LoVo (cell line): ENCODE results near the gene ERP27.

Source experiments
- DNase-seq: peaks from one replicate; pipeline ENCODE4 v3.0.0-alpha.2; 2016; ENCODE audit warnings: low spot score

The ERP27 gene

DNA sequence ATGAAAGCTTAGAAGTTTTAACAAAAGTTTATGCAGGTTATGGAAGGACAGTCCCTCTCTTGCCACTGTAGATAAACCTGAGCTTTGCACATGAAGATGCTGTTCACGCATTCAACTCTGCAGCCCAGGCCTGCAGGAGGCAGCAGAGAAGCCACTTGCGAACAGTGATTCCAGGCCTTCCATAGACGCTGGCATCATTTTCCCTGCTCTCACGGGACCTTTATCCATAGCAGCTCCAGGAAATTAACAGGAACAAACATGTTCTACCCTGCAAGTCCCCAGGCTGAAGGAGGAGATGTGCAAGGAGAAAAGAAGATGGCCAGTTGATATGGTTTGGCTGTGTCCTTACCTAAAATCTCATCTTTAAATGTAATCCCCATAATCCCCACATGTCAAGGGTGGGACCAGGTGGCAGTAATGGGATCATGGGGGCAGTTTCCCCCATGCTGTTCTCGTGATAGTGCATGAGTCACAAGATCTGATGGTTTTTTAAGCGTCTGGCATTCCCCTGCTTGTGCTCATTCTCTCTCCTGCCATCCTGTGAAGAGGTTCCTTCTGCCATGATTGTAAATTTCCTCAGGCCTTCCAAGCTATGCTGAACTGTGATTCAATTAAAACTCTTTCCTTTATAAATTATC, 2.0 kb downstream of the ERP27 start:
- no peak for DNase-seq

DNA sequence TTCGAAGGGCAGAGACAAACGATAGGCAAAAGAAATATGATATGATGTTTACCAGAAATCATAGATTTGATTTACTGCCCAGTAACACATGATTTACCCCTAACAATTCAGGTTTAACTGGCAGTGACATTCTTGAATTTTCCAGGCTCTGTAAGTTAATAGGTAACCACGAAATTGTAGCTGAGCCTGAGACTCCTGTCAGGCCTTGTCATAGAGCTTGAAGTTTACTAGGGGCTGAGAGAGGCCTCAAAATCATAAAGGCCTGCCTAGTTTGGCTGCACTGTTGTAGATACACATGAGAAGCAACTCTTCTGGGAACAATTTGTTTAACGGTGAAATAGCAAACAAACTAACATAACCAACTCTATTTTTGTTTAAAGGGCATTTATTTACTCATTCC, 3.3 kb downstream of the ERP27 start:
- DNase-seq, result peak; percentile 12

- no peak for DNase-seq
Measured at GRCh38 chr12:14934511-14934910, 3.8 kb downstream of the ERP27 start.

DNA sequence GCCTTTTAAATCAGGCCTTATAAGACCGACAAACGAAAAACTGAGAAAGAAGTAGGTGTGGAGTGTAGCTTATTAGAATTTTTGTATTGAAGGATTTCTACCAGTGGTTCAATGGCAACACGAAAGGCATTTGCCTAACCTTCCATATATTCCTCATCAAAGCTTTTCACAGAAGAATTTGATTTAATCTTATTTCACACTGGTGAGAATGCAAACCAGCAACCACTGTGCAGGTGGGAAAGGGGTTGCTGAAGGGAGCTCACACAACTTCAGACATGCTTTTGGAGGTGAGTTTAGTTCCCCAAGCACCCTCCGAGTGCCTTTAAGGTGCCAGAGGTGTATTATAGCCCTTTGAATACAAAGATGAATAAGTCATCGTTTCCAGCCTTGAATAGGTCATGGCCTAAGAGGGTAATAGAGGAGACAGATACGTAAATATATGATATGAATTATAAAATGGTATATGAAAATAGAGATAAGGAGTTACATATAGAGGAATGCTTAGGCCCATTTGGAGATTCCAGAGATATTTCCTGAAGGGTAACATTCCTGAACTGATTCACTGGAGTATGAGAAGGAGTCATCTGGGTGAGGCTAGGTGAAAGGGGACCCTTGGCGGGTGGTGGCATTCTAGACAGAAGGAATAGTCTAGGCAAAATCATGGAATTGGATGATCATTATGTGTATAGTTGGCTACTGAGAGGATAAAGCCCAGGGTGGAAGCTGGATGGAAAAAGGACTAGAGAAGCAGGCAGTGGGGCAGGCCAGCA, 6.4 kb downstream of the ERP27 start:
- peak; percentile 30 for DNase-seq

GRCh38 chr12:14931359-14931758, 7.0 kb downstream of the ERP27 start:
- no peak for DNase-seq

GRCh38 chr12:14930299-14930698, 8.0 kb downstream of the ERP27 start:
- DNase-seq, result no peak

DNA sequence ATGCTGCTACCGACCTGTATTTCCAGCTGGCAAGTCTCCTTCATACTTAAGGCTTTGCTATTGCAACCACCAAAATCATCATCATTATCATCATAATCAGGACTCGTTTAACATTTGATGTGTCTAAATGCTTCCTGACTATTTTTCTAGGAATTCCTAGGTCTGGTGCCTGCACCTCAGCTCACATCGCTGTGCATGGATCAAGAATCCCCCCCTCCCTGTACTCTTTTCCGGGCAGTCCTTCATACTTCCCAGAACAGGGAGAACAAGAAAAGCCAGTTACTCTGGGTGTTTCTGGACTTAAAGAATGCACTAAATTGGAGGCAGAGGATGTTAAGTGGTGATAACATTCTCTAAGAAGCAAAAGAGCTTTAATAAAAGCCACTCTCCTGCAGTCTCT, 9.4 kb downstream of the ERP27 start:
- DNase-seq, result peak; percentile 58

- DNase-seq, result no peak
Measured at GRCh38 chr12:14927267-14927666, 11.1 kb downstream of the ERP27 start.

GRCh38 chr12:14924541-14924940, 13.8 kb downstream of the ERP27 start:
- DNase-seq, result no peak

DNA sequence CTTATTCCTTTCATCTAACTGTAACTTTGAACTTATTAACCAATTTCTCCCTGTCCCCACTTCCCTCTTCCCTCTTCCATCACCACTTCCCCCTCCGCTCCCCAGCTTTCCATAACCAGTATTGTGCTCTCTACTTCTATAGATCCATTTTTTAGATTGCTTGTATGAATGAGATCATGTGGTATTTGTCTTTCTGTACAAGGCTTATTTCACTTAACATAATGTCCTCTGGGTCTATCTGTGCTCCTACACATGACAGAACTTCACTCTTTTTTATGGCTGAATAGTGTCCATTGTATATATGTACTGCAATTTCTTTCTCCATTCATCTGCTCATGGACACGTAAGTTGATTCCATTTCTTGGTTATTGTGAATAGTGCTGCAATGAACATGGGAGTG, 14.4 kb downstream of the ERP27 start:
- DNase-seq, result no peak

DNA sequence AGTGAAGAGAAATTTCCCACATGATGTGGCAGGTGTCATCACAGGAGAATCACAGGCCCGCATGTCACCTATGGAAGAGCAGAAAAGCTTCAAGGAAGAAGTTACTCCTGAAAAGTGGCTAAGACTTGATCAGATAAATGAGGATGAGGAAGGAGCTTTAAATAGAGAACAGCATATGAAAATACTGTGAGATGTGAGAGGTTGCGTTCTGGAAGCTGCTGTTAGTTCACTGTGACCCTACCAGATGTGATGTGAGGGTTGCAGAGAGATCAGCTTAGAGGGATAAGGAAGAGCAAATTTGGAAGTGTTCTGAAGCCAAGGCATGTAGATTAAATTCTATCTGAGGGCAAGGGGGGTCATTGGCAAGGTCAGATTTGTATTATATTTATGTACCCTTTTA, 17.1 kb downstream of the ERP27 start:
- no peak for DNase-seq

DNA sequence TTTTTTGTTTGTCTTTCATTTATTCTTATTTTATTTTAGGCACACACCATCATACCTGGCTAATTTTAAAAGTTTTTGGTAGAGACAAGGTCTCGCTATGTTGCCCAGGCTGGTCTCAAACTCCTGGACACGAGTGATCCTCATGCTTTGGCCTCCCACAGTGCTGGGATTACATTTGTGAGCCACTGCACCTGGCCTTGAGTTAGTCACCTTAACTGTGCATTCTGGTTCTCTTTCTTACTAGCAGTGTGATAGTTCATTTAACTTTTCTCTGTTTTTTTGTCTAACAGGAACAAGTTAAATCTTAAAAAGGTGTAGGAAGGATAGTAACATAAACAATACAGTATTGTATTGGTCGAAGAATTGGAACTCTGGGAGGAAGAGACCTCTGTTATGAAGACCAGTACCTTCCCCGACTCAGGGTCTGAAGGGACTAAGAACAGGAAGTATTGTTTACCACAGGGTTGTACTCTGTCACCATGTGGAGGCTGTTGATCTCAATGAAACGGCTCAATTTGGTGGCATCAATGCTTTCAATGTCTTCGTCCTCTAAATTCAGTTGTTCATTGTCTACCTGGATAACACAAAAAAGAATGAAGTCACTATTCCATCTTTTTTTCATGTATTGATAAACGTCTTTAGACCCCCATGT, 17.7 kb downstream of the ERP27 start:
- DNase-seq, result no peak

GRCh38 chr12:14919455-14919854, 18.9 kb downstream of the ERP27 start:
- no peak for DNase-seq

- no peak for DNase-seq
Measured at GRCh38 chr12:14915736-14916135, 22.6 kb downstream of the ERP27 start.

DNA sequence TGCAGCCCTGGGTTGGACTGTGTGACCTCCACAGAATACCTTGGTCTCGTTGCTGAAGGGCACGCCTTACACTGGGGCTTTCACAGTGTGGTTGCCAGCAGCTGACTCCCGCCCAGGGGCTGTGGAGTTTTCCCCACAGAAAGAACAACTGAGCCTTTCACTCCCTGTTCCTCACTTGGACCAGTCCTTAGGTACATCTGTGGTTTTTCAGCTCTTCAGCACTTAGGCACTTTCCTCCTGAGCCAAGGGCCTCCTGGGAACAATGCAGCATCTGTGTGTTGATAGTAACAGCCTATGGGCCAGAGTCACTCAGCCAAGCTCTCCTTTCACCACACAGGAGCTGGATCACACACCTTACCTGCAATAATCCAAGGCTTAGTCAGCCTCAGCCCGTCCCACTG, 25.0 kb downstream of the ERP27 start:
- no peak for DNase-seq

DNA sequence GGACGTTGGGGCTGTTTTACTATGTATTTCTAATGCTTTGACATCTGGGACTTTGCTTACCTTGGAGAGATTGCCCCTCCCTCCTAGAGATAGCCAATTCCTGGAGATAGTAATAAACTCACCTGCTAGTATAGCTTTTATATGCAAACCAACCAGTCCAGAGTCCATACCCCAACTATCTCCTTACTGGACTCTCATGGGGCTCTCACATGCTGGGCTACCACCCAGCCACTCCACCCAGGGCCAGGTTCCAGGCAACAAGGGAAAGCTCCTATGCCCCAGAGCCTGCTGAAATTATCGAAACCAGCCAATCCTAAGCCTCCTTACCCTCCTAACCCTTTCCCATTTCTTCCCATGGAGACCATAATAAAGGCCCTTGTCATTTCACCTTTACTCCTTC, 27.2 kb downstream of the ERP27 start:
- DNase-seq, result no peak

DNA sequence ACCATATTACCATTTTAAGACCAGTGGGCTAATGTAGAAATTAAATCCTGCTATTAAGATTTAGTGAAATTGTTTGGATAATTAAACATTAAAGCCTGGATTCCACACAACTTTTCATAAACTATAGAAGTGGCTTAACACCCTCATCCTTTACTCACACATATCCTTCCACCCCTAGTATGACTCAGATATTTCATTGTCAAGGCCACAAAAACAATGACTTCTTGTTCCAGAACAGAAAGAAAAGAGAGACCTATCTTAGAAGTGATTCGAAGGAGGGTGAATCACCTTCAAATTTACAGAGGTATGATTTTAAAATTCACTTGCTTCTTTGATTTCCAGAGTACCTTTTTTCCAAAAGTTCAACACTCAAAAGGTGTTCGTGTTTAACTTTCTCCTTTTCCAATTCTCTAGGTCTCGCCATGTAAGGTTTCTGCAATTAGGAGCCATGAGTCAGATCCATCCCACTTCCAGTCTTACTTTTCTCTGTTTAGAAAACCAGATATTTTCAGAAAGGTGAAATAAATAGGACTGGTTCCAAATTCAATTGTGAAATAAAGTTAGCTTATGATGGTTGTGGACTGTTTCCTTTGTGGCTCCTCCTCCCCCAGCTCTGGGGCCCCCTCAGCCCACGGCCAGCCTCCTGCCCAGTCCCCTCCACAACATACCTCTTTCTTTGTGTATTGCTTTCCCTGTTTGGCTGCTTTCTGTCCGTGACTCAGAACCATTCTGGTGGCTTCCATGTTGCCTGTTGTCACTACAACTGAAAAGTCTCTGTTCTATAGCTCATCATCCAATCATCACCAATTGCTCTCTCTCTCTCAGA, 28.0 kb downstream of the ERP27 start:
- DNase-seq, result no peak

DNA sequence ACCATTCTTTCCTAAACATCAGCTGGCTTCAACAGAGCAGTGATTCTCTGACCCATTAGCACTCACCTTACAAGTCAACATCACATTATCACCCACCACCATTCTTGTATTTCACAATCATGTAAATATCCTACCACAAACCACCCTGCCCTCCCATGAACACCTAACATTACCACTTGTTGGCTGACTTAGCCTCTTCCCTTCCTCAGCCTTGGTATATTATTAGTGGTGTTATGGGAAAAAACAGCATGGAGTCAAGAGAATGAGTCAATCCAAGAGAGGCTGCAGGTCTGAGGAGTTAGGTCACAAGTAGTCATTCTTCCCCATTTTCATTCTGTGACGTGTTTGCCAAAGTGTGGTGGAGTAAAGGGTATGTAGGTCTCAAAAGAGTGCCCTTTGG, 30.4 kb downstream of the ERP27 start:
- DNase-seq, result no peak

- DNase-seq, result no peak
Measured at GRCh38 chr12:14906114-14906513, 32.2 kb downstream of the ERP27 start.

DNA sequence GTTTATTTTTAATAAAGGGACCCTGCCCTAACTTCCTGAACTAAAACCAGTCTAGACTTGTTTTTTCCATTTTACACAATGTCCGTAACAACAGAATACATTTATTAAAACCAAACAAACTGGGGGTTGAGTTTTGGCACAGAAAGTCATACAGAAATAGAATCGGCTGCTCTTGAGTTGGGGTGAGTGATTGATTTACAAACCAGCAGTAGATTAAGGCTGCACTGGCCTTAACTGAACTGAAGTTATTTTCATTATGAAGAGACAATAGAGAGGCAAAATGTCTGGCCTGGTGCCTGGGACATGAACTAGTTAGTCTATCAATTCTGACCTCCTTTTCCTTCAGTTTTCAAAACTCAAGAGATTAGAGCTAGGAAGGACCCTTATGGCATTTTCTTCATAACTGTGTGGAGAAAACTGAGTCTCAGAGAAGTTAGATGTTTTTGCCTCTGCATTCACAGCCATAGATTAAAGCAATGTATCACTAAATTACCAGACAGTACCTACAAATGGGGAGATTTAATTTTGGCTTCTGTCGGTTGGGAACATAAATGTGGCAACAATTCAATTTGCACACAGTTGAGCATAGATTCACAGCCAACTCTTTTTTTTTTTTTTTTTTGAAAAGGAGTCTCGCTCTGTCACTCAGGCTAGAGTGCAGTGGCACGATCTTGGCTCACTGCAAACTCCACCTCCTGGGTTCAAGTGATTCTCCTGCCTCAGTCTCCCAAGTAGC, 32.9 kb downstream of the ERP27 start:
- no peak for DNase-seq

DNA sequence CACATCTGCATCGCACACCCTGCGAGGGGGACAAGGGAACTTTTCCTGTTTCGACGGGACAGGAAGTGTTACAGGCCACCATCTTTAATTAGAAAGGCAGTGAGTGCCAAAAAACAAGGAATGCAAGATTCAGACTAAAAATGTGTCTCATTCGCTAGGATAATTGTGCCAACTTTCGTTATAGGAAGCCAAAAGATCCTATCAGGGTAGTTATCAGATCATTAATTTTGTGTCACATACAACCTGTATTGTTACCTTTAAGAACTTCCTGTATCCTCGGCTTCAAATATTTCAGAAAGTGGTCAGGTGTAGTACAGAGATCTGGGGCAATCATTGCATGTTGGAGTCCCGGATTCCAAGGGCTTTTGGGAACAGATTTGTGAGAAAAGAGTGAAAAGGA, 33.5 kb downstream of the ERP27 start:
- DNase-seq, result no peak
